ENCODE results near the gene C8G.

DNA sequence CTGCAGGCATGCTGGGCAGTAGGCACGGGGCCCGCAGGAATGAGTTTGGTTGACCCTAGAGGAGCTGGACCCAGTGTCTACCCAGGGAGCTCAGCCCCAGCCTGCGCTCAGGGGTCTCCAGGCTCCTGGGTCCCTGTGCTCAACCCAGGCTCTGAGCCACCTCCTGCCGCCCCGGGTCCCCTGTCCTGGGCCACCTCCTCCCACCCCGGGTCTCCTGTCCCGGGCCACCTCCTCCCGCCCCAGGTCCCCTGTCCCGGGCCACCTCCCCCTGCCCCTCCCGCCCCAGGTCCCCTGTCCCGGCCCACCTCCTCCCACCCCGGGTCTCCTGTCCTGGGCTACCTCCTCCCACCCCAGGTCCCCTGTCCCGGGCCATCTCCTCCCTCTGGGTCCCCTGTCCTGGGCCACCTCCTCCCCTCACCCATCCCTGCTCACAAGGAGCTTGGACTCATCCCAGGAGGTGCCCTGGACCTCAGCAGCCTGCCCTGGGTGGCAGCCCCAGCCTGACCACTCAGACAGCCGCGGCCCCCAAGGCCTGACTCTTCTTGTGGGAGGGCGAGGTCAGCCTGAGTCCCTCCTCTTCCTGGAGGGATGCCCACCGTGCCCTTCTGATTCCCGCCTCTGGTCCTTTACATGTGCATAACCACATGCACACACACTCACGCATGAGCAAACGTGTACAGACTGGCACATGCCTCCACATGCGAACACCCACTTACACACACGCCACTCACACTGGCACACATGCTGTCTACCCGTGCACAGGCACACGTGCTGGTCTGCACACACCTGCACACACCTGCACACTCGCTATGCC is 9.4 kb downstream of the C8G start:
- no peak for TF ChIP-seq HDAC2 (CRISPR knock-in tag; IDR thresholded peaks at IDR 0.05)
- TF ChIP-seq GATAD1 (CRISPR knock-in tag; IDR thresholded peaks at IDR 0.05), result no peak
- no peak for TF ChIP-seq WIZ (CRISPR knock-in tag; IDR thresholded peaks at IDR 0.05)
- TF ChIP-seq, protein P1, sequence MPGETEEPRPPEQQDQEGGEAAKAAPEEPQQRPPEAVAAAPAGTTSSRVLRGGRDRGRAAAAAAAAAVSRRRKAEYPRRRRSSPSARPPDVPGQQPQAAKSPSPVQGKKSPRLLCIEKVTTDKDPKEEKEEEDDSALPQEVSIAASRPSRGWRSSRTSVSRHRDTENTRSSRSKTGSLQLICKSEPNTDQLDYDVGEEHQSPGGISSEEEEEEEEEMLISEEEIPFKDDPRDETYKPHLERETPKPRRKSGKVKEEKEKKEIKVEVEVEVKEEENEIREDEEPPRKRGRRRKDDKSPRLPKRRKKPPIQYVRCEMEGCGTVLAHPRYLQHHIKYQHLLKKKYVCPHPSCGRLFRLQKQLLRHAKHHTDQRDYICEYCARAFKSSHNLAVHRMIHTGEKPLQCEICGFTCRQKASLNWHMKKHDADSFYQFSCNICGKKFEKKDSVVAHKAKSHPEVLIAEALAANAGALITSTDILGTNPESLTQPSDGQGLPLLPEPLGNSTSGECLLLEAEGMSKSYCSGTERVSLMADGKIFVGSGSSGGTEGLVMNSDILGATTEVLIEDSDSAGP (CRISPR knock-in tag; IDR thresholded peaks at IDR 0.05; ENCODE audit: borderline replicate concordance), result no peak
- TF ChIP-seq JUN (CRISPR knock-in tag; IDR thresholded peaks at IDR 0.05), result no peak
